Activated B cell treated with CpG ODN at 0.5 μM for 24 hours (primary cell): ENCODE data around the gene GEN1. TPM values are rescaled to one million over a fixed set of nuclear protein-coding genes. Genes with fewer than 3 reads are reported as not detected.

ENCODE experiments used
- ATAC-seq: fragments of 200-7000 bp; cut with Tn5 transposase; one replicate; pipeline ENCODE4 v1.10.0; 2021; ENCODE audit warnings: low read depth, mild to moderate bottlenecking, moderate library complexity
- CTCF ChIA-PET: fragments of 350-600 bp; sonication (Branson Sonifier 250); formaldehyde crosslinking; loops from one replicate; lab custom pipeline; 2021; ENCODE audit warnings: antibody characterized with exemption; lab: Charles Lee
- POLR2A ChIA-PET: fragments of 350-600 bp; sonication (Branson Sonifier 250); formaldehyde crosslinking; loops from one replicate; lab custom pipeline; 2021; ENCODE audit warnings: antibody characterized with exemption; lab: Charles Lee
- DNase-seq: peaks from one replicate; pipeline ENCODE4 v3.0.0; 2022
- H3K27ac Mint-ChIP-seq: one replicate; pipeline ENCODE4 v1.8.0; 2020; ENCODE audit warnings: mixed read lengths
- H3K27me3 Mint-ChIP-seq: one replicate; pipeline ENCODE4 v1.8.0; 2021; ENCODE audit warnings: mixed read lengths
- H3K36me3 Mint-ChIP-seq: one replicate; pipeline ENCODE4 v1.8.0; 2021; ENCODE audit warnings: low read depth, mixed read lengths
- H3K4me1 Mint-ChIP-seq: one replicate; pipeline ENCODE4 v1.8.0; 2021; ENCODE audit warnings: mixed read lengths
- H3K4me3 Mint-ChIP-seq: one replicate; pipeline ENCODE4 v1.8.0; 2020; ENCODE audit warnings: mild to moderate bottlenecking, mixed read lengths
- H3K9me3 Mint-ChIP-seq: one replicate; pipeline ENCODE4 v1.8.0; 2020; ENCODE audit warnings: mixed read lengths
- intact Hi-C: fragments of 100-400 bp; cut with micrococcal nuclease; formaldehyde crosslinking; loops from one replicate; pipeline ENCODE4 v1.15.1; 2024
- total RNA-seq: library from RNA; stranded (reverse); gene quantifications from 2 replicates; pipeline ENCODE4 v1.2.3, GENCODE V29; 2022
- TF ChIP-seq, protein P1 (sequence below): fragments of 200-600 bp; IDR thresholded peaks from one replicate; pipeline ENCODE4 v1.8.0; 2022; ENCODE audit warnings: antibody characterized with exemption, mild to moderate bottlenecking

GEN1 gene
- total RNA-seq, 1 donor from 2014 or later: 163 TPM

GRCh38 chr2:17719562-17720371 lies 34.2 kb upstream of the GEN1 start:
- Mint-ChIP-seq H3K27ac (peak overlapping the region; percentile 78), H3K4me3 (no peak overlapping the region), H3K4me1 (peaks cover 3% of the 10 kb centered on the region), H3K9me3 (no peaks in the 10 kb centered on the region), H3K27me3 (no peaks in the 10 kb centered on the region), H3K36me3 (peaks cover 55% of the 10 kb centered on the region)
- DNase-seq (no peak), ATAC-seq (peak; percentile 70)
- POLR2A ChIA-PET: interaction anchor here (0.7 to 0.9 kb wide), 2 partner anchors 110 to 114 kb away, joined by 3 read pairs; no protein-coding TSS in a partner anchor
- CTCF ChIA-PET: interaction anchor here (0.6 to 2.7 kb wide), 31 partner anchors 11 to 461 kb away, joined by 3 to 24 read pairs (median 5); partner anchors contain the start of genes GEN1 and SMC6
- TF ChIP-seq, protein P1, sequence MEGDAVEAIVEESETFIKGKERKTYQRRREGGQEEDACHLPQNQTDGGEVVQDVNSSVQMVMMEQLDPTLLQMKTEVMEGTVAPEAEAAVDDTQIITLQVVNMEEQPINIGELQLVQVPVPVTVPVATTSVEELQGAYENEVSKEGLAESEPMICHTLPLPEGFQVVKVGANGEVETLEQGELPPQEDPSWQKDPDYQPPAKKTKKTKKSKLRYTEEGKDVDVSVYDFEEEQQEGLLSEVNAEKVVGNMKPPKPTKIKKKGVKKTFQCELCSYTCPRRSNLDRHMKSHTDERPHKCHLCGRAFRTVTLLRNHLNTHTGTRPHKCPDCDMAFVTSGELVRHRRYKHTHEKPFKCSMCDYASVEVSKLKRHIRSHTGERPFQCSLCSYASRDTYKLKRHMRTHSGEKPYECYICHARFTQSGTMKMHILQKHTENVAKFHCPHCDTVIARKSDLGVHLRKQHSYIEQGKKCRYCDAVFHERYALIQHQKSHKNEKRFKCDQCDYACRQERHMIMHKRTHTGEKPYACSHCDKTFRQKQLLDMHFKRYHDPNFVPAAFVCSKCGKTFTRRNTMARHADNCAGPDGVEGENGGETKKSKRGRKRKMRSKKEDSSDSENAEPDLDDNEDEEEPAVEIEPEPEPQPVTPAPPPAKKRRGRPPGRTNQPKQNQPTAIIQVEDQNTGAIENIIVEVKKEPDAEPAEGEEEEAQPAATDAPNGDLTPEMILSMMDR: peak; percentile 44
- intact Hi-C loops: loop anchor here (1.0 to 5.0 kb wide), 4 partner anchors 33 to 430 kb away; partner anchors contain the start of genes GEN1 and SMC6

- ChIA-PET CTCF (no interaction called here), POLR2A (no interaction called here)
- TF ChIP-seq, protein P1: no peak
- no peak overlapping the region for H3K4me3 Mint-ChIP-seq
- ATAC-seq: no peak
- no peaks in the 10 kb centered on the region for H3K9me3 Mint-ChIP-seq
- peak overlapping the region; percentile 41 for H3K27ac Mint-ChIP-seq
- no peak for DNase-seq
- intact Hi-C loops: no loop called here
- H3K27me3 Mint-ChIP-seq: no peaks in the 10 kb centered on the region
- no peaks in the 10 kb centered on the region for H3K4me1 Mint-ChIP-seq
- peaks cover 62% of the 10 kb centered on the region for H3K36me3 Mint-ChIP-seq
These were observed 25.7 kb upstream of the GEN1 start for GRCh38 chr2:17728210-17728609.

GRCh38 chr2:17729880-17730279 lies 24.1 kb upstream of the GEN1 start:
- ATAC-seq (no peak), DNase-seq (no peak)
- Mint-ChIP-seq H3K4me3 (no peak overlapping the region), H3K36me3 (peaks cover 69% of the 10 kb centered on the region), H3K27me3 (no peaks in the 10 kb centered on the region), H3K9me3 (no peaks in the 10 kb centered on the region), H3K4me1 (peaks cover 5% of the 10 kb centered on the region), H3K27ac (no peak overlapping the region)
- ChIA-PET CTCF (no interaction called here), POLR2A (interaction anchor here (0.7 to 0.9 kb wide), 2 partner anchors 52 to 216 kb away, joined by 3 read pairs; no protein-coding TSS in a partner anchor)
- TF ChIP-seq, protein P1: no peak
- intact Hi-C loops: no loop called here

DNA sequence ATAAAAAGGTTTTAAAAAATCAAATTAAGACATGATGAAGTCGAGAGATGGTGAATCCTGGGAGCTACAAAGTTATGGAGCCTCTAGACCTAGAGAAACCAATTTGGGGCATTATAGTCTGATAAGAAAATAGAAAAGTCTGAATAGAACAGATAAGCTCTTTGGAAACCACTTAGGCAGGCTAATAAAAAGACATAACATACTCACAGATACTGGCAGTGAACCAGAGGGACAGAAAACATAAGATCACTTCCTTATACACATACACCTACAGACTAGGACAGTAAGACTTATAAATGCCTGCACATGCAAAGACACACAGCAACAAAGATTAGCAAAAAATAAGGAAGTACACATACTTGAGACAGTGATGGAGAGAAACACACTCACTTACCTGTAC lies 20.3 kb upstream of the GEN1 start:
- Mint-ChIP-seq H3K27me3 (no peaks in the 10 kb centered on the region), H3K4me1 (peaks cover 5% of the 10 kb centered on the region), H3K36me3 (peaks cover 78% of the 10 kb centered on the region), H3K9me3 (no peaks in the 10 kb centered on the region), H3K4me3 (no peak overlapping the region), H3K27ac (peak overlapping the region; percentile 8)
- no peak for DNase-seq
- ATAC-seq: no peak
- TF ChIP-seq, protein P1: no peak
- ChIA-PET POLR2A (interaction anchor here (0.6 to 1.4 kb wide), 3 partner anchors 20 to 42 kb away, joined by 4 to 6 read pairs (median 5); partner anchors contain the start of genes GEN1 and SMC6), CTCF (interaction anchor here (0.7 to 2.8 kb wide), 4 partner anchors 9 to 98 kb away, joined by 3 to 11 read pairs (median 4); no protein-coding TSS in a partner anchor)
- intact Hi-C loops: no loop called here

DNA sequence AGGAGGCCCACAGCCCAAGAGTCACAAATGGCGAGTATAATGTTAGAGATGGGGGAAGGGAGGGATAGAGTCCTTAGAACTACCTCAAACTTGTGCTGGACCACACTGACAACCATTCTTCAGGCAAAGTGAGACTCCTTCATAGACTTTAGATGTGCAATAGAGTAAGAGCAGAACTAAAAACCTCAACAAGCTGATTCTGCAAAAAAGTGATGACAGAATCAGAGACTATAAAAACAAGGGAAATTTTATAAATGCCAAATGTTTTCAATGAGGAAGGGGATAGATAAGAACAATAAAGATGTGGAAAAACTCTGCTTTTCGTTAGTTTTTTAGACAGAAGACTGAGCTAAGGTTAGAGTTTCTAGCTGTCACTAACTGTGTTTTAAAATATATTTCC lies 18.1 kb upstream of the GEN1 start:
- TF ChIP-seq, protein P1: no peak
- ATAC-seq: no peak
- Mint-ChIP-seq H3K4me3 (no peak overlapping the region), H3K27ac (peak overlapping the region; percentile 56), H3K4me1 (peaks cover 6% of the 10 kb centered on the region), H3K36me3 (peaks cover 82% of the 10 kb centered on the region), H3K27me3 (no peaks in the 10 kb centered on the region), H3K9me3 (no peaks in the 10 kb centered on the region)
- DNase-seq: no peak
- intact Hi-C loops: loop anchor here (1.0 to 5.0 kb wide), 2 partner anchors 13 to 39 kb away; no protein-coding TSS in a partner anchor
- ChIA-PET POLR2A (no interaction called here), CTCF (interaction anchor here (0.9 to 1.3 kb wide), 2 partner anchors 16 to 95 kb away, joined by 4 to 5 read pairs; no protein-coding TSS in a partner anchor)
